Muscle layer of colon (tissue), 2 donors: ENCODE results near the gene MKNK2.

Experiments
- H3K27ac ChIP-seq: one replicate; pipeline ENCODE4 v1.7.0; 2013; ENCODE audit warnings: low read depth, mild to moderate bottlenecking, low read length, moderate library complexity
- H3K27me3 ChIP-seq, 2 donors: one replicate each; pipeline ENCODE4 v1.7.0; 2013; ENCODE audit warnings: low read length in 2 of 2, mild to moderate bottlenecking in 2 of 2; ENCODE audit not compliant: insufficient read depth in 2 of 2, control insufficient read depth in 1 of 2
- H3K36me3 ChIP-seq: one replicate; pipeline ENCODE4 v1.7.0; 2013; ENCODE audit warnings: mild to moderate bottlenecking, low read length; ENCODE audit not compliant: insufficient read depth
- H3K4me1 ChIP-seq: one replicate; pipeline ENCODE4 v1.7.0; 2013; ENCODE audit warnings: mild to moderate bottlenecking, low read length; ENCODE audit not compliant: insufficient read depth
- H3K4me3 ChIP-seq, 2 donors: one replicate each; pipeline ENCODE4 v1.7.0; 2013; ENCODE audit warnings: low read length in 2 of 2, low read depth in 1 of 2, mild to moderate bottlenecking in 1 of 2, moderate library complexity in 1 of 2
- H3K9ac ChIP-seq: one replicate; pipeline ENCODE4 v1.7.0; 2013; ENCODE audit warnings: low read length
- H3K9me3 ChIP-seq: one replicate; pipeline ENCODE4 v1.7.0; 2013; ENCODE audit warnings: mild to moderate bottlenecking, low read length
- donor health status: abdominal sarcoma.
- donor health status: Adenocarcinoma of cecum.

MKNK2 gene

DNA sequence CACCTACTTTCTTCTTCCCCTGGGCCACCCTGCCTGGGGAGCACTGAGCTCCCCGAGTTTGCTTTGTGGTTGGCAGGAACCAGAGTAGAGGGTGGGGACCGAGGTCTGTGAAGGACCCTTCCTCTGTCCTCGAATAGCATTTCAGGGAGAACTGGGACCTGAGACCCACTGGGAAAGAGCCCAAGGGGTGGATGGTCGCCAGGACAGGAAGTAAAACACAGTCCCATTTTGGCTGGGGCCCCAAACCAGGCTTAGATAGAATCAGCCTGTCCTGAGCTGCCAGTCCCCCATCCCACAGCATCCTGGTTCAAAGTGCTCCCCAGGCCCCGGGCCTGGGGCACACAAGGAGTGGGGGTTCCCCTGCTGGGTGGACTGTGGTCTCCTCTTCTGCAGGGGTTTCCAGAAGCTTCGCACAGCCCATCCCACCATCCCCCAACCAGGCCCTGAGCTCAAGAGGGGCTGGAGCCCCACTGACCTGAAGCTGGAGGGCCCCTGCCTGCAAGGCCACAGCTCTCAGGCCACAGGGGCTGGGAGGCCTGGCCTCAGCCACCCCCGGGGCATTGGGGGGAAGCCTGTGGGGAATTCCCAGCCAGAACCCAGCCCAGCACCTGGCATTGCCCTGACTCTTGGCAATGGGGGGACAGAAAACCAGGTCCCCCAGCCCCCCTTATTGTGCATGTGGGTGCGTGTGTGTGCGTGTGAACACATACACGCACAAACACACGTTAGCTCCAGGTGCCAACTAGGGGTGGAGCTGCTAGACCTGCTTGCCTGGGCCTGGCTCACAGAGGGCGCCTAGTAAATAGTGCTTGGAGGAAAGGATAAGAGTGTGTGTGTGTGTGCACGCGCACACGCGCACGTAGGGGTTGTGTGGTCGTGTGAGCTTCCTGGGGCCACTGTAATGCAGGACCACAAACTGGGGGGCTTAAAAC is 995 bp upstream of the MKNK2 start:
- Histone ChIP-seq H3K9me3 (no peaks in the 10 kb centered on the region), H3K27me3 (no peaks in the 10 kb centered on the region), H3K4me3 (peak overlapping the region; percentile 61 to 66), H3K36me3 (peaks cover 11% of the 10 kb centered on the region), H3K27ac (peak overlapping the region; percentile 84), H3K4me1 (peaks cover 49% of the 10 kb centered on the region), H3K9ac (no peak overlapping the region)

DNA sequence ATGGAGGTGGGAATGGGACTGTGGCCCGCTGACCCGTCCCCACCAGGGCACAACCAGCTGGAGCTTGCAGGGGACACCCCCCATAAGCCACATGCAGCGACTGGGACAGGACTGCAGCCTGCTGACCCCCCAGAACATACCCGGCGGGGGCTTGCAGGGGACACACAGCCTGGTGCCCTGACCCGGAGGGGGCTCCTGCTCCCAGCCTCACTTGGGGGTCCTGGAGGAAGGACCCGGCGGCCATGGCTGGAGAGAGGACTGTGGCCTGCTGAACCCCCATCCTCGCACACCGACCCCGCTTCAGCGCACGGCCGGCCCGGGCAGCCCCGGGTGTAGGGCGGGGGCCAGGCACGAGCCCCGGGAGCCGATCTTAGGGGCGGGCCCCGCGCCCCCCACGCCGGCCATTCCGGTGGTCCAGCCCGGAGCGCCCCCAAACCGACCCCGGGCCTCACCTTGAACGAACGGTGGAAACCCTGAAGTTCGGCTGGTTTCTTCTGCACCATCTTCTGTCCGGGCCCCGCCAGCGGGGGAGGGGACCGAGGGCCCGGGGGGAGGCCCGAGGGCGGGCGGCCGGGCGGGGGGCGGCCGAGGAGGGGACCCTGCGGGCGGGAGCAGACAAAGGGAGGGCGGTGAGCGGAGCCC is 574 bp downstream of the MKNK2 start:
- Histone ChIP-seq H3K36me3 (peaks cover 18% of the 10 kb centered on the region), H3K4me3 (peak overlapping the region; percentile 59 to 86), H3K4me1 (peaks cover 52% of the 10 kb centered on the region), H3K27ac (peak overlapping the region; percentile 83), H3K9ac (peak overlapping the region; percentile 91), H3K9me3 (no peaks in the 10 kb centered on the region), H3K27me3 (no peaks in the 10 kb centered on the region)

DNA sequence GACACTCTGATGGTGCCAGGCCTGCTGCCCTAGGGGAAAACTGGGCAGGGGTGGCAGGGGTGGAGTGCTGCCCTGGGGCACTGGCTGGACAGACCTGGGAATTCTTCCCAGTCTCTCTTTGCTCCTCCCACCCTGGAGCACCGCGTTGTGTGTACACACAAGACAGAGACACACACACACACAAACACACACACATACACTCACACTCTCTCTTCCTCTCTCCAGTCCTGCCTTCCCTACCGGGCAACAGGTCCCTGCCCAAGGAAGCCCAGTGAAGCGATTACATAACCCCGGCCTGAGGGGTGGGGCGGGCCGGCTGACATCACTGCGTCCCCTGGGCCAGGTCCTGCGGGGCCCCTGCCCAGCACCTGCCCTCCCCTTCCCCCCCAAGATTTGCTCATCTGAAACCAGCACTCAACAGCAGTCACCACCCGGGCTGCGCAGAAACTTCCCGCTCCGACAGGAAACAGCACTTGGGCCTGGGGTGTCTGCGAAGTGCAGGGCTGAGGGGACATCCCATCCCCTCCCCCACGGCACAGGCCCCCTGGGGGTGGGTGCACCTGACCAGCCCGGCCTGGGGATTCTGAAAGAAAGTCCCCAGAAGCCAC is 1.2 kb downstream of the MKNK2 start:
- no peaks in the 10 kb centered on the region for H3K27me3 ChIP-seq
- peaks cover 53% of the 10 kb centered on the region for H3K4me1 ChIP-seq
- peak overlapping the region; percentile 91 for H3K9ac ChIP-seq
- peak overlapping the region; percentile 83 for H3K27ac ChIP-seq
- peak overlapping the region; percentile 59 to 86 for H3K4me3 ChIP-seq
- no peaks in the 10 kb centered on the region for H3K9me3 ChIP-seq
- H3K36me3 ChIP-seq, result peaks cover 24% of the 10 kb centered on the region

DNA sequence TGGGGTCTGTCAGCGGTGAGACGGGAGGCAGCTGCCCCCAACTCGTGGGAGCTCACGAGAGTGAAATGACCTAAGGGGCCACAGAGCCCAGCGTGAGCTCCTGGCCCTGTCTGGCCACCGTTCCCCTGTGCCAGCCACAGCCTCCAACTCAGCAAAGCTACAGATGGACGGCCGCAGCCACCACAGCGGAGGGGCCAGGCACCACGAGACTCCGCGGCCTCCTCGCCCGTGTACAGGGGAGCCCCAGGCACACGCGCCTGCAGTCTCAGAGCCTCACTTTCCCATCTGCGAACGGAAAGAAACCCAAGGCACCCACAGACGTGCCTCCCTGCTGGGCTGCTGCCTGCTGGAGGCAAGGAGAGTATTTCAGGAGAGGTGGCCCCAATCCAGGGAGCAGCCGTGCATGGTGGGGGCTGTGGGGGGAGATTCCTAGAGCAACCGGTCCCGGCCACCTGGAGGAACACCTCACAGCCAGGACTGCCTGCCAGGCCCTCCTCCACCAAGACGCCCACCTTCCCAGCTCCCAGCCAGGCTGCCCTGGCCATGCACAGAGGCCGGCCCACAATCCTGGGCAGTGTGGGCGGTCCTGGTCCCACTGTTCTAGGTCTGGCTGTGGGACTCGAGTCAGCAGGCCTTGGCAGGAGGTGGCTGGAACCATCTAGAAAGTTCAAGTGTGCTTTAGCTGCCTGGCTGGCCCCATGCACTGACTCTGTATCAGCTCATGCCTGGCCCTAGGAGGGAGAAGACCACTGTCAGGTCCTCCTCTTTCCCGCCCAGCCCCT is 1.9 kb downstream of the MKNK2 start:
- Histone ChIP-seq H3K4me3 (peak overlapping the region; percentile 59 to 86), H3K36me3 (peaks cover 31% of the 10 kb centered on the region), H3K27me3 (no peaks in the 10 kb centered on the region), H3K9ac (peak overlapping the region; percentile 91), H3K9me3 (no peaks in the 10 kb centered on the region), H3K4me1 (peaks cover 60% of the 10 kb centered on the region), H3K27ac (peak overlapping the region; percentile 83)

DNA sequence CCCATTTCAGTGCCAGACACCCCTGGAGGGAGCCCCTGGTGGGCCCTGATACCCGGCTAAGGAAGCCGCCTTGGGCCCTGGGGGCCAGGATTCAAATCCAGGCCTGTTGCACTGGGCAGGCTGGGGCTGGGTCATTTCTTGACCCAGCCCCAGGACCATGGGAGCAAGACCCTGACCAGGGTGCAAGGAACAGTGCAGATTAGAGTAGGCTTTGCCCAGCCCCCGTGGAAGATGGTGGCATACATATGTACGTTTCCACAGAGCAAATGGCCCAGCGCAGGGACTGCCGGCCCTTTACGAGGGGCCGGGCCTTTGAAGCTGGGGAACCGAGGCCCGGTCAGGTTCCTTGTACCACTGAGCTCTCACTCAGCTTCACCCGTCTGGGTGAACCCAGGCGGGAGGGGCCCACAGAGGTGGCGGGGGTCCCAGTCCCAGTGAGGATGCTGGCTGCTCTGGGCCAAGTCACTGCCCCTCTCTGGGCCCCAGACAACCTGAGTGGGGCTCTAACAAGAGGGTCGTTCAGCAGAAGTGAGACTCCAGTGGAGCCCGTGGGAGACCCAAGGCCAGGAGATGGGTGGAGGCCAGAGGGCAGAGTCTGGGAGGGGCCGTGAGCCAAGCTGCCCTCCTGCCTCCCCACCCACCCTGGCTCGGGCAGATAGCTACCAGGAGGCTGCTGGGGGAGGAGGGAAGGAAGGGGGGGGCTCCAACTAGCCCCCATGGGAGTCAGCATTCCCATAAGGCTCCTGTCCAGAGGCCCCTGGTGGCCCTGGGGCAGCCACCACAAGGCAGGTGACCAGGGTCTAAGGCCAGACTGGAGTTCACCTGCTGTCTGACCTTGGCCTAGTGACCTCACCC is 2.7 kb downstream of the MKNK2 start:
- H3K9me3 ChIP-seq, result no peaks in the 10 kb centered on the region
- H3K9ac ChIP-seq, result peak overlapping the region; percentile 91
- H3K4me3 ChIP-seq, result peak overlapping the region; percentile 59 to 86
- peaks cover 66% of the 10 kb centered on the region for H3K4me1 ChIP-seq
- H3K27me3 ChIP-seq, result no peaks in the 10 kb centered on the region
- H3K36me3 ChIP-seq, result peaks cover 36% of the 10 kb centered on the region
- H3K27ac ChIP-seq, result peak overlapping the region; percentile 83

DNA sequence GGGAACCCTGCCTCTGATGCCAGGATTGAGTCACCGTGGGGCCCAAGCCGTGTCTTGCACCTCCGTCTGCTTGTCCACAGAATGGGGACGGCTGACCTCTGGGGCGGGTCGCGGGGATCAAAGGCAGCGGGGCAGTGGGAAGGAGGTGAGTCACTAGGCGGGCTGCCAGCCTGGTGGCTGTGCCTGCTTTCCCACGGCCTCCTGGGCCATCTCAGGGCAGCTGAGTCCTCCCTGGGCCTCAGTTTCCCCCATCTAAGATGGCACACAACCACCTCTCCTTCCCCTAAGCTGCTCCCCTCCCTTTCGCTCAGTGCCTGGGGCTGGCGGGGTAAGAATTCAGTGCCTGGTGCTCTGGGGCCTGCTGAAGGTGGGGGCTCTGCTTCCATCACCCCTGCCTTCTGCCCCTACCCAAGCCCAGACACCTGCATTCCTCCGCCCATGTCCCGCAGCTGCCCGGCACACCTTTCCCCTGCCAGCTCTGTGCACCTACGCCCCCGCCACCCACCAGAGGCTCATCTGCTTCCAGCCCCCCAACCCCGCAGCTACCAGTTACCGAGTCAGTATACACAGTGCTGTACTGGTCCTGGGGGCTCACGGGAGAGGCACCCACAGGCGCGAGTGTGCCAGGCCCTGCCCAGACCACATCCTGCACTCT is 3.5 kb downstream of the MKNK2 start:
- no peak overlapping the region for H3K4me3 ChIP-seq
- H3K27me3 ChIP-seq, result no peaks in the 10 kb centered on the region
- peaks cover 74% of the 10 kb centered on the region for H3K4me1 ChIP-seq
- H3K36me3 ChIP-seq, result peaks cover 43% of the 10 kb centered on the region
- no peaks in the 10 kb centered on the region for H3K9me3 ChIP-seq
- H3K9ac ChIP-seq, result no peak overlapping the region
- peak overlapping the region; percentile 42 for H3K27ac ChIP-seq

GRCh38 chr19:2047076-2047448 is 4.0 kb downstream of the MKNK2 start:
- Histone ChIP-seq H3K27me3 (no peaks in the 10 kb centered on the region), H3K27ac (peak overlapping the region; percentile 42), H3K36me3 (peaks cover 45% of the 10 kb centered on the region), H3K4me1 (peaks cover 73% of the 10 kb centered on the region), H3K9ac (no peak overlapping the region), H3K4me3 (no peak overlapping the region), H3K9me3 (no peaks in the 10 kb centered on the region)

DNA sequence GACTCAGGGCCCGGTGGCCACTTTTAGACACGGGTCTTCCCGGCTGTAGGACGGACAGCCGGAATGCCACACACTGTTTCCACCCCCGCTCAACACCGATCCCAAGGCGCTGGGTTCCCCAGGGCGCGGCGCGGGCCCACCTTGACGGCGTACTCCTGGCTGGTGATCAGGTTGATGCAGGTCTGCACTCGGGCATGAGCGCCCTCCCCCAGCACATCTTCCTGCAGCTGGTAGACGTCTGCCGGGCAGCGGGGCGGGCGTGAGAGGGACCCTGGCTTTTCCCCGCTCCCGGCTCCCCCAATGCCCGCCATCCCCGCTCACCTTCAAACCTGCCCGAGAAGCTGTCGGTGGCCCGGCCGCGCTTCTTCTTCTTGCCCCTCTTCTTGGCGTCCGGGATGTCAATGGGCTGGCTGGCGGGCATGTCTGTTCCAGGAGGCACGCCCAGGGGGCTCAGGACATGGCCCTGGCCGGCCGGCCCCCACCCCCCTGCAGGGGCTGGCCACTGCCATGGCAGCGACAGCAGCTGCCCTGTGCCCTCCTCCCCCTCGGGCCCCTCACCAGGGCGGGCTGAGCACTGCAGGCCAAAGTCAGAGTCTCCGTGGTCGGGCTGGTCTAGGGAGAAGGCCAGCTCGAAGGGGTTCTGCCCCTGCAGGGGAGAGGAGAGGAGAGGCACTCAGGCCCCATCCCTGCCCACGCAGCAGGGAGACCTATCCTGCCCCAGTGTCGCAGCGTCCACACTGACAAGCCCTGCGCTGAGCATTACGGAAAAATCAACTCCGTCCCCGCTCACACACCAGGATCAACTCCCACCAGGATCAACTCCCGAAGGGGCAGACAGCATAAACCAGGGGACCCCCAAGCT is 4.8 kb downstream of the MKNK2 start:
- Histone ChIP-seq H3K4me3 (no peak overlapping the region), H3K27ac (no peak overlapping the region), H3K9me3 (no peaks in the 10 kb centered on the region), H3K36me3 (peaks cover 49% of the 10 kb centered on the region), H3K4me1 (peaks cover 71% of the 10 kb centered on the region), H3K9ac (no peak overlapping the region), H3K27me3 (no peaks in the 10 kb centered on the region)

DNA sequence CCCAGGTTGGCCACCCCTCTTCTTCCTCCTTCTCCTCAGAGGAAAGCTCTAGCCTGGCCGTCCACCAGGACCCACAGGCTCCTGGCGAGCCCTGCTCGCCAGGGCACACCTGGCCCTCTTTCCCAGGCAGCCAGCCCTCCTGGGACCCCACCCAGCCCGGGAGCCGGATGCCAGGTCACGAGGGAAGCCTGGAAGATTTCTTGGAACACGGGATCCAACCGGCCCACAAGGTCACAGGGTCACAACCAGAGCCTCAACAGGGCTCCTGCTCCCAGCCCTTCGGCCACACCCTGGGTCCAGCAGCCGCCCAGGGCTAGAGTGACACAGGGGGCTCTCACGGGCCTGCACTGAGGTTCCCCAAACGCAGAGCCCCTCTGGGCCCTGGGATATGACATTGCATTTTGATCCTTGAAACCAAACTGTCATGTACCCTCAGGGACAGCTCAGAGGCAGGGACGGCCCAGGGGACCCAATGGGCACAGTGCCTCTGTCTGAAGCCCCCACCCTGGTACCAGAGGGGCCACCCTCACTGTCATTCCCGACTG is 5.5 kb downstream of the MKNK2 start:
- H3K4me3 ChIP-seq, result no peak overlapping the region
- no peak overlapping the region for H3K27ac ChIP-seq
- H3K27me3 ChIP-seq, result no peaks in the 10 kb centered on the region
- H3K4me1 ChIP-seq, result peaks cover 77% of the 10 kb centered on the region
- H3K9me3 ChIP-seq, result no peaks in the 10 kb centered on the region
- no peak overlapping the region for H3K9ac ChIP-seq
- H3K36me3 ChIP-seq, result peaks cover 56% of the 10 kb centered on the region
